CD4-positive, alpha-beta T cell treated with Interferon alpha-2 for 1 hour (primary cell): ENCODE results near the gene ITPRIP.

Source experiments
- DNase-seq, 2 donors: peaks; one replicate each; pipeline ENCODE4 v3.0.0-alpha.2; 2020 to 2022

The ITPRIP gene

DNA sequence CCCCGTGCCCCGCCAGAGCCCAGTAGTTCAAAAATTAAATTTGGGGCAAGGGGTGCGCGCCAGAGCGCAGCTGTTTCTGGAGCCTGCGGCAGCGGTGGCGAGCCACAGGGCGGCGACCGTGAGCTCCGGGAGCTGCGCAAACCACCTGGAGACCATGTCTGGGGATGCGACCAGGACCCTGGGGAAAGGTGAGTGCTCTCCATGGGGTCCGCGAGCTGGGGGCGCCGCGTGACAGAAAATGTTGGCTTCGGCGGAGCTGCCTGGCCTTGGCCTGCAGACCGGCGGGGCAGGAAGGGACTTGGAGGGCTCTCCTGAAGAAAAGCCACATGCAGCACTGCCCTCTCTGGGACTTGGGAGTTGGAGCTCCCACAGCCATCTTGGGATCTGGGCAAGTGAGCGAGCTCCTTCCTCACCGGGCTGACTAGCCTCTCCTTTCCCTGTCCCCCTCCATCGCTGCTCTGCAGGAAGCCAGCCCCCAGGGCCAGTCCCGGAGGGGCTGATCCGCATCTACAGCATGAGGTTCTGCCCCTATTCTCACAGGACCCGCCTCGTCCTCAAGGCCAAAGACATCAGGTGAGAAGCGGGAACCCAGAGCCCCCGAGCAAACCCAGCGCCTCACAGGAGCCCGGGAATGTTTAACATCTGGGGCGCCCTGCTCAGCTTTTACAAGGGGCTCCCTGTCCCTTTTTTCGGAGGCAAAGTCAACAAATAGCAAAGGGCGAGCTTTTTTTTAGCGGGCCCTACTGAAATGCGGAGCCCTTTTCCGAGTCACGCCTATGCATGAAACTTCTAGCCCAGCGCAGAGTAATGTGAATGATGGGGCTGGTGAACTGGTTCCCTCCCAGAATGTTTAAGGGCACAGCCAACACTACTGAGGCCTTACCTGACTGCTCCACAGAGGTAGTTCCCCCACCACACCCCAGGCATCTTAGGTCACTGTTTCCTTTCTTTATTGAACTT lies 63.2 kb downstream of the ITPRIP start:
- DNase-seq, result peak; percentile 27 to 43

- no peak for DNase-seq
Observed at GRCh38 chr10:104273899-104274575, 64.2 kb downstream of the ITPRIP start.

DNA sequence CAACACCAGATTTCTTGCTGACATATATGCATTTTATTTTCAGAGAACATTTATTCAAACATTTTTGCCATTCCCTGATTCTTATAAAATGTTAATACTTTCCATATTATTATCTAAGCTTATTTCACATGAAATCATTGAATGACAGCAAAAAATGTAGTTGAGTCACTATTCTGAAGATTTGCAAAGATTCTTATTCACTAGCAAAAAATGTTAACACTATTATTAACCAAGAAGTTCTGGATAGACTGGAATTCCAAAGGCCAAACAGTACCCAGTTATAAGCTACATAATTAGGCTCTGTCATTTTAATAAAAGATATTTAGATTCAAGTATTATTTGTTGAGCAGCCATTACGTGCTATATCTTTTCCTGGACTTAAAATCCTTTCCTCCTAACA lies 65.0 kb downstream of the ITPRIP start:
- DNase-seq, result no peak

DNA sequence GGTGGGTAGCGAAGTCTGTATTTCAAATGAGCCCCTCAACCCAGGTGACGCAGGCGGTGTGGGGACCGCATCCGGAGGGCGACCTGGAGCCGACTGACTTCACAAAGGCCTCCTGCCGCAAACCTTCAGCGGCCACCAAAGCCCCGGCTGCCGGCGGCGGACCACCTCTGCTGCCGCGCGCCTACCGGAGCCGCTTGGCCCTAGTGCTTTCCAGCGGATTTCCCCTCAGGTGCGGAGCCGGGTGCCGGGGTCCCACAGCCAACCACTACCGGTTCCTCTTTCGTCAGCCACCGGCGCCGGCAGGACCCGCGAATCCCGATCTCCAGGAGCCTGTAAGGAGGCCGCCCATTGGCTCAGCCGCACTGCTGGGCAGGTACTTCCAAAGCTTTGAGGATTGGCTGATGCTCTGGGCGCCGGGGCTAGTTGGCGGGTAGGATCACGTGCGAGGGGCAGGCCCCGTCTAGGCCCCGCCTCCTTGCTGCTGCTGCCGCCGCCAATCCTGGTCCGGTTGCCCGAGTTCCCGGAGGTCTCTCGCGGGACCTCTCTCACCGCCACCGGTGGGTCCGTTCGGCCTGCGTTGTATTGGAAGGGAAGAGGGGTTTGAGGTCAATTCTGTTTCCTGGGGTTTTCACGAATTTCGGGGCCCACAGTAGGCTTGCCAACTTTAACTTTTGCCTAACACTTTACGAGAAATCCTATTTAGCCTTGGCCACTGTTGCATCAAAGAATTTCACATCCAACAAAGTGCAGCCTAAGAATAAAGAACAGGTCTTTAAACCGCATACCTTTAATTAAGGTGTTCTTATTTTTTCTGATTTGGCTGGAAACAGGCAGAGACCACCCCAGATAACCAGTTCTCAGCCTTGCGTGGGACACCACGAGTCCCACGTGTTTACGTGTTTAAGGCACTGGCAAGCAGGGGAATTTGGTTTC lies 69.3 kb downstream of the ITPRIP start, which contains the start of gene GSTO2:
Gene GSTO2, plus strand, starts transcription at position 472 of the 933 bp plus-strand sequence. CDS start 5,732 bp downstream, outside the sequence.
- DNase-seq, result peak; percentile 99

GRCh38 chr10:104268405-104268712 lies 69.9 kb downstream of the ITPRIP start:
- no peak for DNase-seq

DNA sequence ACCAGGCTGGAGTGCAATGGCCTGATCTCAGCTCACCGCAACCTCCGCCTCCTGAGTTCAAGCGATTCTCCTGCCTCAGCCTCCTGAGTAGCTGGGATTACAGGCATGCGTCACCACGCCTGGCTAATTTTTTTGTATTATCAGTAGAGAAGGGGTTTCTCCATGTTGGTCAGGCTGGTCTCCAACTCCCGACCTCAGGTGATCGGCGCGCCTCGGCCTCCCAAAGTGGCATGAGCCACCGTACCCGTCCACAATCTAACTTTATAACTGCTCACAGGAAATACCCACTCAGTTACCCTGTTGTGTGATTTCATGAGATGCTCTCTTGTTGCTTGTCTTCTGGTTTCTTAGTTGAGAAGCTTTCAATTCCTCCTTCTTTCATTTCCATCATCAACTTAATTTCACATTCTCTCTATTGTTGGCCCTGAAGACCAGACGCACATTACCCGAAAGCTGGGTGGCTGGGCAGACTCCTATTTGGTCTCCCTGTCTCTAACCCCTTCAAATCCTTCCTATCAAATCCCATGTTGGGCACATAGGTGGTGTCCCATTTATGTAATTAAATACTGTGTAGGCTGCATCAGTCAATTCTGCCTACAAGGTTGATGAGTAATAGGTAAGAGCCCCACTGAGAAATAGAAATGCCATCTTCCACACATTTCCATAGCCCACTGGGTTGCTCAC lies 70.4 kb downstream of the ITPRIP start:
- peak in 1 of 2 donors; percentile 11 for DNase-seq

- DNase-seq, result no peak
Observed at GRCh38 chr10:104264783-104265182, 73.5 kb downstream of the ITPRIP start.

DNA sequence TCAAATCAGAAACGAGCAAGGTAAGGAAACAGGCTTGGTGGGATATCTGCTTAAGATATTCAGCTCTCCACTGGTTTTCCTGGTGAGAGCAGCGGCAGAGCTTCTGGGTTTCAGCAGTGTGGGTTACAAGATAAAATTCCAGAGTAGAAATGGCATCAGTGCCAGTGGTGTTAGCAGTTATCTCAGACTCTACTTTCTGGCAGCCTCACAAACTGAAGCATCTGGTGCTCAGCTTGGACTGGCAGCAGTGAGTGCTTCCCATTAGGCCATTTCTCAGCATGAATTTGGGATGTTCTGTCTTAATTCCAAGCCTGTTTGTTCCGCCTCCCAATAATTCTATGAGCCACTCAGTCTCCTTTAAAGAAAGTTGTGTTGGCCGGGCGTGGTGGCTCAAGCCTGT lies 76.2 kb downstream of the ITPRIP start:
- DNase-seq, result no peak

DNA sequence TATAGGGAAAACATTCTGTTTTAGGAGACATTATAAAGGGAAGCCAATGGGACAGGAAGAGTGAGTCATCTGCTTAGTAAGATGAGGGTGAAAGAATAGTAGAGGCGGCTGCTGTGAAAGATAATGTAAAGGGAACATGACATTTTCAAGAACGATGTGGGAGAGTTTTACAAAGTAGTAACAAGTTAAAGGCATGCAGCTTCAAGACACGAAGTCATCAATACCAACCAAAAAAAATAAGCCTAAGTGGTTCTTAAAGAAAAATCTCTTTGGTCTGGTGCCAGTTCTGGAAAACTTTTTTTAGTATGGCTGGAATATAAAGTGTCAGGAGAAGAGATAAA lies 77.5 kb downstream of the ITPRIP start:
- DNase-seq, result no peak

- no peak for DNase-seq
Observed at GRCh38 chr10:104259999-104260774, 78.1 kb downstream of the ITPRIP start.
